DMS53 (cell line): ENCODE measurements around the gene FKBP9.
"Not testable (repeated sequence)": the region's sequence is repeated elsewhere in the genome, so short reads cannot be mapped to it uniquely, and the experiment has no call there.

Source experiments
- DNase-seq: peaks from one replicate; lab custom pipeline; 2025; lab: John Stamatoyannopoulos, UW

The FKBP9 gene, protein sequence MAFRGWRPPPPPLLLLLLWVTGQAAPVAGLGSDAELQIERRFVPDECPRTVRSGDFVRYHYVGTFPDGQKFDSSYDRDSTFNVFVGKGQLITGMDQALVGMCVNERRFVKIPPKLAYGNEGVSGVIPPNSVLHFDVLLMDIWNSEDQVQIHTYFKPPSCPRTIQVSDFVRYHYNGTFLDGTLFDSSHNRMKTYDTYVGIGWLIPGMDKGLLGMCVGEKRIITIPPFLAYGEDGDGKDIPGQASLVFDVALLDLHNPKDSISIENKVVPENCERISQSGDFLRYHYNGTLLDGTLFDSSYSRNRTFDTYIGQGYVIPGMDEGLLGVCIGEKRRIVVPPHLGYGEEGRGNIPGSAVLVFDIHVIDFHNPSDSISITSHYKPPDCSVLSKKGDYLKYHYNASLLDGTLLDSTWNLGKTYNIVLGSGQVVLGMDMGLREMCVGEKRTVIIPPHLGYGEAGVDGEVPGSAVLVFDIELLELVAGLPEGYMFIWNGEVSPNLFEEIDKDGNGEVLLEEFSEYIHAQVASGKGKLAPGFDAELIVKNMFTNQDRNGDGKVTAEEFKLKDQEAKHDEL

DNA sequence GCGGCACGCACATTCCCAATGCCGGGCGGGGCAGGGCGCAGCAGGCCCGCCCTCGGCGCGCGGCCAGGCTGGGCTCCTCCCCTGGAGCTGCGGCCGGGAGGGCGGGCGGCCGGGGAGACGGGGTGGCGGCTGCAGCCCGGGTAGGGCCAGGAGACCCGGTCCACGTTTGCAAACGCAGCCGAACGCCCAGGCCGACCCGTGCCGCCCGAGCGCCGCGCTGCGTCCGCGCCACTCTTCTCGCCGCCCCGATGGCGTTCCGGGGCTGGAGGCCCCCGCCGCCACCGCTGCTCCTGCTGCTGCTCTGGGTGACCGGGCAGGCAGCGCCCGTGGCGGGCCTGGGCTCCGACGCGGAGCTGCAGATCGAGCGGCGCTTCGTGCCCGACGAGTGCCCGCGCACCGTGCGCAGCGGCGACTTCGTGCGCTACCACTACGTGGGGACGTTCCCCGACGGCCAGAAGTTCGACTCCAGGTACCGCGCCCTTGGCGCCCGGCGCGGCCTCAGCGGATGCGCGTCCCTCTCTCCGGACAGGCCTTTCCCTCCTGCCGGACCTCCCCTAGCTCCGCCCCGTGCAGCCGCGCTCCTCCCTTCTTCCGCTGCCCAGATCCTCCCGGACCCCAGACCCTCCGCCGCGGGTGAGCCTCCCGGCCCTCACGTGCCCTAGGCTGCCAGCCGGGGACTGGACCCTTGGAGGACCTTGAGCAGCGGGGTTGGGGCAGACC, at the start of gene FKBP9:
Gene FKBP9, plus strand, starts transcription at position 115 of the 720 bp plus-strand sequence. Its CDS starts 134 bp downstream, at position 249.
- peak; percentile 95 for DNase-seq

DNA sequence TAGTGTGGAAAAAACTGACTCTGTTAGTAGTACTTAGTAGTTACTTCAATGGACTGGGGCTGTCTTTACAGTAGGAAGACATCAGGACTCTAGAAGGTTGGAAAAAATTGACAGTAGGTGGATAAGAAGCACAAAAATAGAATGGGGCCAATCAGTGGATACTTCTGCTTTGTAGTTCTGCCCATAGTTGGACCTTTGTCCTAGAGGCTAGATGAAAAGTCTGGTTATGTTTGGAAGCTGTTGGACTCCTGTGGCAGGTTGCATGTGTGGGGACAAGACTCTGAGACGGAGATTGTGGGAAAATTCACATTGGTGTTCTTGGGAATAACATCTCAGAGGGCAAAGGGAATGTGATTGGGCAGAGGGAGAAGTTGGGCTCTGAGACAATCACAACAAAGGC, 47.0 kb upstream of the FKBP9 start:
- DNase-seq: no peak

DNA sequence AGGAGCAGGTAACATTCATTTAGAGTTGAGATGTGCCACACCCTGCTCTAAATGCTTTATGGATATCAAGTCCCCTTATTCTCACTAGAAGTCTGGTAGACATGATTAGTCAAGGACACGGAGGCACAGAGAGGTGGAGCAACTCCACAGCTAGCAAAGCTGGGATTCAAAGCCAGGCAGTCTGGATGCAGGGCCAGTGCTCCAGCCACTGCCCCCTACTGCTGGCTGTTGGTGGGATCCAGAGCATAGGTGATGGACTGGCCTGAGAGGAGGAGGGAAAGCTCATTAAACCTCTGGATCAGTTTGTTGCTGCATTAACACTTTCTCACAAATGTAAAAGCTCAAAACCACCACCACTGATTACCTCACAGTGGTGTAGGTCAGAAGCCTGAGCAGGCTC, 43.1 kb upstream of the FKBP9 start:
- peak; percentile 22 for DNase-seq

DNA sequence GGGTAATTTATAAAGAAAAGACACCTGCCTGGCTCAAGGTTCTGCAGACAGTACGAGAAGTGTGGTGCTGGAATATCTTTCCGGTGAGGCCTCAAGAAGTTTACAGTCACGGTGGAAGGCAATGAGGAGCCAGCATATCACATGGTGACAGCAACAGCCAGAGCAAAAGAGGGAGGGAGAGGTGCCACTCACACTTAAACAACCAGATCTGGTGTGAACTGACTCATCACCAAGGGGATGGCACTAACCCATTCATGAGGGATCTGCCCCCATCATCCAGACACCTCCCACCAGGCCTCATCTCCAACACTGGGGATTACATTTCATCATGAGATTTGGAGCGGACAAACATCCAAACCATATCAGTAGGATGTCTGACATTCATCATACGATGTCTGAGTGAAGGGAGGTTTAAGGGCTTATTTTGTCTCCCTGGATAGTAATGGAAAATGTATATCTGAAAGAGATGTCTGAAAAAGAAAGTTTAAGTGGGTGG, 42.2 kb upstream of the FKBP9 start:
- no peak for DNase-seq

DNA sequence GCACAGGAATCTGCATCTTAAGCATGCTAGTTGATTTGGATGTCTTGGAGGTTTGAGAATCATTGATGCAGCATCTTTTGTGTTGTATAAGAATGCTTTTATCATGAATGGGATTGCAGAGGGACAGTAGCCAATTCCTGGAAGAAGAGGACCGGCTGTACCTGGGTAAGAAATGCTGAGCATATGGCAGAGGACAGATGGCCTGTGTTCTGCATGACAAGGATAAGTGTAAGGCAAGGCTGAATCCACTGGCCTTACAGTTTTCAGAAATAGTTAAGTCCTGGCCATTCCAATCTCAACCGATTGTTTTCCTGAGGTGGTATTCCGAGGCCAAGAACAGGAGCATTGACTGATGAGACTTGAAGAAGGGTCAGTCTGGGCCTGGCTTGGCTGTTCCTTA, 41.2 kb upstream of the FKBP9 start:
- DNase-seq: no peak

DNA sequence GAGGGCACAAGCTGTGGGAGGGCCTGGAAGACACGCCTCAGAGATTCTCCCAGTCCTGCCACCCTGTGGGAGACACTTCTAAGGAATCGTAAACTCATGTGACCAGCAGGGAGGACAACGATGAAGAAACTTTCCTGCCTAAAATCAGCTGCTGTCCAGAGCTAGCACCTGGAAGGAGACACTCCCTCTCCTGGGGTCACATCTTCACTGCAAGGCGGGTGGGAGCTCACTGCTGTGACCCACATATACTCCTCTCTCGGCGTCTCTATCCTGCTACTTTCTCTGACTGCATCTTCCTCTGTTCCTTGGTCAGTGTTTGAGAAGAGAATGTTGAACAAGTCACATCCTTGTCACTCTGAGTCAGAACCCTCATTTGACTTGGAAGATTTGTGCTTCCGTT, 40.2 kb upstream of the FKBP9 start:
- DNase-seq: not testable (repeated sequence)

DNA sequence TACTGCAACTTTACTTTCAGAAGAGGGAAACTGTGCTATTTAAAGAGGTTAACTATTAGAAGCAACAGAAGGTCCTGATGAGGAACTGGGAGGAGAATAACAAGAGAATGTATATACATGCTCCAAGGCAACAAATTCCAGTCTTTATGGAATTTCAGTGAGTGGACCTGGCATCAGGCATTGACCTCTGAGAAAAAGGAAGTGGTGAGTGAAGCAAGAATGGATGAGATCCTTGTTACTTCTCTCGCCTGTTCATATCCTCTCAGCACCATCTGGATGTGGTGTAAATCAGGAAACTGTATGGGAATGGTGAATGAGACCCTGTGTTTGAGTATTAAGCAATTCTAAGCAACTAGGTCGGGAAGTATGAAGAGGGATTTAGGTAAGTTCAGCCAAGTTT, 35.3 kb upstream of the FKBP9 start:
- DNase-seq: no peak

DNA sequence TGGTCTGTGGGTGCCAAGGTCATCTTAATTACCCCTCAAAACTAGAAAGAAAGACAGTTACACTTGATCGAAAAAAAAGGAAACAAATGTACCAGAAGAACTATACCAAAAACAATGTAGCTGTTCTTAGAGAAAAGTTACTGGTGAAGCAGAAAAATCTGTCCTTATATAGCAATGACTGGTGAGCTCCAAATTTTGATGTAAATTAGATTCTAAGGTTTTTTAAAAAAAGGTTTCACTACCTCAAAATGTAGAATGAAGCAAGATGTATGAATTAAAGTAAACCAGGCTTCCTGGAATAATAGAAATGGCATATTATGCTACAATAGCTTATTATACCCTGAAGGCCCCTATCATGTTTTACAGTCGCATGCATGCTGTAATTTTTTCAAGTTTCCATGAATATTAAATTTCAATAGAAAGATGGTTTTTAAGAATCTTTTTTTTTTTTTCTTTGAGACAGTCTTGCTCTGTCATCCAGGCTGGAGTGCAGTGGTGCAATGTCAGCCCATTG, 28.4 kb upstream of the FKBP9 start:
- DNase-seq: no peak

DNA sequence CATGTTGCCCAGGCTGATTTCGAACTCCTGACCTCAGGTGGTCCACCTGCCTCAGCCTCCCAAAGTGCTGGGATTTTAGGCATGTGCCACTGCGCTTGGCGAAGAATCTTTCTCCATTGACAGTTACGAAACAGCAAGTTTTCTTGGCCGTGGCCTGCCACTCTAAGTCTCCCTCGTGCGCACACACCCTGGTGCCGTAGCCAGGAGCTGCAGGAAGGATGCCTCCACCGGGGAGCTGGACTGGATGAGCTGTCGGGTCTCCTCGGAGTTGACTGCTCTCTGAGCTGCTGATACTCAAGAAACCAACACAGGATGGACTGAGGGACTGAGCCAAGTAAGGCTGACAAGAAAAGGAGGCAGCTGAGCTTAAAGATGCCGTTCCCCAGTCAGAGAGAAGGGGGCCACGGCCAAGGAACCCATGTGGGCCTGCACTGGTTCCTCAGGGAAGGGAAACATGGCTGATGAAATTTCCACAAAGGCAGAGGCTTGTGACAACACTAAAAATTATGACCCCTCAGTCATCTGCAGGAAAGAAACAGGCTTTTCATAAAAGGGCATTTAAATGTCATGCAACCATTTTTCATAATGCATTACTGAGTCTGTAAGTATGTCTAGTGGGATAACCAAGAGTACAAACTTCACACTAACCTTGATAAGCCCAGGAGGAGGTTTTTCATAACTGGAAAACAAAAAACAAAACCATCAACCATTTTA, 27.7 kb upstream of the FKBP9 start:
- DNase-seq: no peak

DNA sequence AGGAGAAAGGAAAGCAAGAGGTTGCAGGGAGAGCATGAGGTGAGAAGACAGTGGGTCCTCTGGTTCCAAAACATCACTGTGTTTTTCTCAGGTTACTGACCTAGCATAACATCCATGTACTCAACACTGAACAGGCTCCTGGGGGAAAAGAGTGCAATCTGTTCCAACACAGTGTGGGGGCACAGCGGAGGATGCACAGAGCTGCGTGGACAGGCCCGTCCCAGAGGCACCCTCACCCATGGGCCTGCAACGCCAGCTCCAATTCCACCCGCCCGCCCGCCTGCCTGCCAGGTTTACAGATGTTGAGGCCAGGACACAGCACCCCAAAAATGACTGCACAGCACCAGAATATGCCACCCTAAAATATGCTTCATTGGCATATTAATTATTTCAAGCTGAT, 26.9 kb upstream of the FKBP9 start:
- no peak for DNase-seq

DNA sequence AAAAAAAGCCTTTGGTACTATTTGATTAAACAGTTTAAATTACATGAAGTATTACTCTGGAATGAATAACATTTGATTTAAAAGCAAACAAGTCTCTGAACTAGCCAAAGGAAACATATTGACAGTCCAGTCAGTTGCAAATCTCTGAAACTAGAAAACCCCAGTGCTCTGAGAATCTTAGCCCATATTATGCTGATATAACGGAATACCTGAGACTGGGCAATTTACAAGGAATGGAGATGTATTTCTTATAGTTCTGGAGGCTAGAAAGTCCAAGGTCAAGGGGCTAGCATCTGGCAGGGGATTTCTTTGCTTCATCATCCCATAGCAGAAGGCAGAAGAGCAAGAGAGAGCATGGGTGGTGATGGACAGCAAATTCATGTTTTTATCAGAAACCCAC, 21.7 kb upstream of the FKBP9 start:
- DNase-seq: no peak

DNA sequence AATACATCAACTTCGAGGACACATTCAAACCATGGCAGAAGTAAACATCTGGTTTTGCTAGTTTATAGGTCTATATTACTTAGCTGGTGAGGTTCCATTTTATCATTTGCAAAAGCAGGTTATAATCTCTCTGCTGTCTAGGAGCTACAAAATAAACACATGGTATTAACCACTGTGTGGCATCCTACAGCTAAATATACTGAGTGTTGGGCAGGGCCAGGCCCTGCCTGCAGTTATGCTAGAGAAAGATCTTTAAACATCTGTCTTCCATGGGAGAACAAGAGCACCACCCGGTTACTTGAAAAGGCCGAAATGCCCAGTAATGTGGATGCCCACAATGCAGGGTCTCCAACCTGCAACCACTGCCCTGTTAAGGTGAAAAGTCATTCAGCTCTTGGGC, 20.6 kb upstream of the FKBP9 start:
- no peak for DNase-seq

DNA sequence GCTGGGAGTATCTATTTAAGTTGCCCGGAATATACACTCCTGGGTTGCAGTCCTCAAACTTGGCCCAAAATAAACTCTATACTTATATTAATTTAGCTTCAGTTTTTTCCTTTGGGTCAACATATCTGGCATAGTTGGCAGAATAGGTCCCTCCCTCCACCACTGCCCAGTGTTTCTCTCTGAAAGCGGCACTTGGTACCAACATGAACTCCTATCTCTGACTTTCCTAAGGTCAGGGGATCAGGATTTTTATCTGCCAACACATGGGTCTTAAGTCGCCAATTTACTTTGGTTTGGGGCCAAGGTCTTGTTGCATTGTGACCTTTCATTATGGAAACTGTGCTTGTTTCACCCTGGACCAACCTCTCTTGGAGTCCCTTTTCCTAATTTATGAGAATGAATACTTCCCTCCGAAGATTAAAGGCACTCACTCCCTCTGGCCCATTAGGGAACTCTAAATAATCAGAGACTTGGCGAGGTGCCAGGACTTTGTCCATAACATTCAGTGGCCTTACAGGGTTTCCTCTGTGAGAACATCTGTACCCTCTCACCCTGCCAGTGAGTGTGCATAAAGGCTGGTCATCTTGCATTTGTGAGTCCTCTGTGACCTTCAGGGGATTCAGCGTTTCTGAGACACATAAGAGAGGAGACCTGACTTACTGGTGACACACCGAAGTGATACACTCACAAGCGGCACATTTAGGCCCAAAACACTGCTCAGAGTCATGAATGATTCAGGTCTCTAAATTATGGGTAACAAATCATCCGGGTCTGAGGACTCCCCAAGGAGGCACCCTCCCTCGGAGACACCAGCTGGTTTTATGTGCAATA, 19.7 kb upstream of the FKBP9 start:
- peak; percentile 47 for DNase-seq

DNA sequence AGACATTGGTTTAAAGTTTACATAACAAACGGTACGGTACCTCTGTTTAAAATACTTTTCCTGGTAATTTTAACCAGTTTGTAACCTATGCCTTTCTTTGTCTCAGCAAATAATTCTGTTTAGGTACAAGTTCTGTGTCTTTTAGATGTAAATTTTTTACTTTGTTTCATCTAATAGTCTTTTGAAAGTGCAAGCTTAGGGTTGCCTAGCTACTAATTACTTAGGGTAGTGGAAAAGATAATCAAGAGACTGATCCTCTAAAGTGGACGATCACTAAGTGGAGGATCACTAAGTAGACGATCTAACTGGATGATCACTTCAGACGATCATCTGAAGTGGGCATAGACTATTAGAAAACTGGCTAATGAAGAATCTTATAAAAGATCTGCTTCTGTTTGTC, 16.1 kb upstream of the FKBP9 start:
- DNase-seq: no peak

DNA sequence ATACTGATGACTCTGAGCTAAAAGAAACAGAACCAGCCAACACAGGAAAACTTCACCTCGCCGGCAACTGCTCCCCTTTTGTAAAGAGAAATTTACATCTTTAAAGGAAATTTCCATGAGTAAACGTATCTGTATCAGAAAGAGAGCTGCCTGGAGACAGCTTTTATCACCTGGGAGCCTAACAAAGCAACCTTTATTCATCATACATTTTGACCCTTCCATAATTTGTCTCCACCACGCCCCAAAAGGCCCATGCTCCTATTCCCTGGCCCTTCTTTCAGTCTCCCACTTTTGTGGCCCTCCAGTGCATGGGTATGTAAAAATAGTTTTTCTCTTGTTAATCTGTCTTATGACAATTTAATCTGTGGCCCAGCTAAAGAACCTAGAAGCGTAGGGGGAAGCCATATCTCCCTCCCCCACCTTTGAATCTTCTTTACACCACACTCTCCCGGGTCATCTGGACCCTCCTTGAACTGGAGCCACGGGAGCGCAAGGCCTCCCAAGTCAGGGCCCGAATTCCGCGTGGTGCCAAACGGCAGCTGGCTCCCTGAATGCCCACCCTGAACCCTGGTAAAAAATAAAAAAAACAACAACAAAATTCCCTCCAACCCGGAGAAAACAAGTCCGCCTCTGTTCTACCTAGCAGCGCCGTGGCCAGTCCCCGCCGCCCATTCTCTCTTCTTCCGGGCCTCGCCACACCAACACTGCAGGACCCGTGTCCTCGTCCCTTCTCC, 15.4 kb upstream of the FKBP9 start:
- DNase-seq: no peak

DNA sequence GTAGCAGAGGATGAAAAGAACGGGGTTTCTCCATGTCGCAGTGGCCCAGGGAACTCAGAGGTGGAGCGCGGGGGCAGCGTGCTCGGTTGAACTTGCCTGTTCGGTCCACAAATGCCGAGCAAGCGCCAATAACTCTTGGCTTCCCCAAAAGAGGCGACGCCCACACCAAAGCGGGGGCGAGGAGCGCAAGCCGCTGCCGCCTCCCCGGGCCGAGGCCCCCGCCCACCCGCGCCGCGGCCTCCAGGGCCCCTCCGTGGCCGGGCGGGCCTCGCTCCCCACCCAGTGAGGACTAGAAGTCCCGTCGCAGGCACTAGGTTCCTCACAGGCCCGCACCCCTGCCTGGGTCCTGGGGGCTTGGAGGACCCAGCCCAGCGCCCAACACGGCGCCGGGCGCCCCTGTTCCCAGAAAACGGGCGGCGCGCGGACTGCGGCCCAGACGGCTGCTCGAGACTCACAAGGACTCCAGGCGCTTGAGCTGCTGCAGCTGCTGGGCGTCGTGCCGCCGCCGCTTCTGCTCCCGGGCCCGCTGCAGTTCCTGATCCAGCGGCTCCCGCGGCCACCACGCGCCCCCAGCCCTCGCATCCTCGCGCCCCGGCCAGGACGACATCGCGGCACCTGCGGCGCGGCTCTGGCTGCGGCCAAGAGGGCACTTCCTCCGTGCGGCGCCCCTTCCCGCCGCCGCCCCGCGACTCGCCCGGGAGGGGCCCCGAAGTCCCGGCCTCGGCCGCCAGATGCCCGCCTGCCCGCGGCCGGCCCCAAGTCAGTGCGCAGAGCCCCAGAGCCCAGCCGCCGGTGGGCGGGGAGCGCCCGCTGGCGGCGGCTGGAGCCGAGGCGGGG, 14.6 kb upstream of the FKBP9 start:
- peak; percentile 95 for DNase-seq

DNA sequence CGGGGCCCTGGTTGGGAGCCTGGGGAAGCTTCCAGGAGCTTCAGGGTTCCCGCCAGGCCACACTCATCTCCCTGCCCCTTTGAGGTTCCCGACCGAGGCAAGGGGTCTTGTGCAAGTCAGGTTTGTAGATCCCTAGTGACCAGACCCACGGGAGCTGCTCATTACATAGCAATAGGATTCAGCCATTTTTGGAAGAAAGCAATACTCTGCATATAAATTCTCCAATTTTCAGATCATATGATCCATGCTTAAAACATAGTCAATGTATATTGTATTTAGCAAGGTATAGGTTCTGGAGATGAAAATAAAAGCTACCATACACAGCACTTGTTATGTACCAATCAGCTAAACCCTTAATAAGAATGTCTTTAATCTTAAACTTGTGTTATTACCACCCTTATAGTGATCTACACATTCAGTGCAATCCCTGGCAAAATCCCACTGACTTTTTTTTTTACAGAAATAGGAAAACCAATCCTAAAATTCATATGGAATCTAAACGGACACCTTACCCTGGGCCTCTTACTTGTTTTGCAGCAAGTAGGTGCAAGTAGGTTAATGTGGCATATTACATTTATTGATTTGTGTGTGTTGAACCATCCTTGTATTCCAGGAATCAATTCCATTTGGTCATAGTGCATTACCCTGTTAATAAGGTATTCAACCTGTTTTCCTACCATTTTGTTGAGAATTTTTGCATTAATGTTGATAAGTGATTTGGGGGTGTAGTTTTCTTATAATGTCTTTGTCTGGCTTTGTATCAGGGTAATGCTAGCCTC, 13.8 kb upstream of the FKBP9 start:
- DNase-seq: no peak

DNA sequence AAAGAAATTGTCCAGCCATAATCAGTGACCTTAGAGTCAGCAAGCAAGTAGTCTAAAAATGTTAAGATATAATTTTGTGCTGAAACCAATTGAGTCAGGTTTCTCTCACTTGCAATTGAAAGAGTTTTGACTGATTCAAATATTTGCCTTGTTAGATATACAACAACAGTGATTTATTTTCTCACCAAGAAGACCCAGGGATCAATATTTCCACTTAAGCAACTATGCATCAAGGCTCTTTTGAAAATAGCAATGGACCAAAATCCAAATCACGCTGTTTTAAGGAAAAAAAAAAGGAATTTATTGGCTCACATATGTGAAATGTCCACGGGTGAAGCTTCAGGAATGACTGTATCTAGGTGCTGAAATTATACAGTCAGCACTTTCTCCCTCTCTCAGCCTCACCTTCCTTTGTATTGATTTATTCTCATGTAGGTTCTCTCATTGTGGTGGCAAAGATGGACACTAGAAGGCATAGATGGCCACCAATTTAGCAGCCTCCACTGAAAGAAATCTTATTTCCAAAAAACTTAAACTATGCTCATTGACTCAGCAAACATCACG, 9.7 kb upstream of the FKBP9 start:
- no peak for DNase-seq
